Measurements from ENCODE around the gene CNGB1. TPM values are rescaled to one million over a fixed set of nuclear protein-coding genes. Genes with fewer than 3 reads are reported as not detected.
"Not testable (repeated sequence)": the region's sequence is repeated elsewhere in the genome, so short reads cannot be mapped to it uniquely, and the experiment has no call there.

Gene CNGB1
- total and polyA plus RNA-seq, 7 experiments from 2014 or later, result not detected

DNA sequence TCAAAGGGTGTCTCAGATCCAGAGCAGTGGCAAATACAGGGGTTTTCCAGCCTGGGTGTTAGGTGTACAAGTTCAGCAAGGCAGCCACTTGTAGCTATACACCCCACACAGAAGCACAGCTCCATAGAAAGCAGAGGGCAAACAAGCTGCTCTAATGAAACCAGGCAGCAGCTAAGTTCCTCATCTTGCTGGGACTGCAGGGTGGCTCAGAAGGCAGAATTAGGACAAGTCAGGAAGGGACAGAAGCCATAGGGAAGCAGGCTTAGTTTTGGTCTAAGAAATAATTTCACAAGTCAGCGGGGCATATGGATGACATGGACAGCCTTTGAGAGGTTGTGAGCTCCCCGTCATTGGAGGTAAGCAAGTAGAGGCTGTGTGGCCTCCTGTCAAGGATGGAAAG lies 23.7 kb downstream of the CNGB1 start:
- ChIA-PET POLR2A (no interaction called here), CTCF (no interaction called here)
- ATAC-seq (no peak), DNase-seq (no peak)
- Histone ChIP-seq H3K36me3 (ENCODE audit: control insufficient read depth in 2 of 3, insufficient read depth in 3 of 3, low read length in 3 of 3) (no peaks in the 10 kb centered on the region), H3K27ac (ENCODE audit: low read depth, low read length) (no peak overlapping the region), H3K4me3 (ENCODE audit: low read length) (no peak overlapping the region), H3K4me1 (ENCODE audit: control insufficient read depth in 2 of 2, insufficient read depth in 2 of 2, low read length in 2 of 2) (no peaks in the 10 kb centered on the region), H3K27me3 (ENCODE audit: control insufficient read depth in 2 of 2, insufficient read depth in 2 of 2, low read length in 2 of 2) (no peaks in the 10 kb centered on the region), H3K9me3 (ENCODE audit: control insufficient read depth in 2 of 3, low read length in 3 of 3) (no peaks in the 10 kb centered on the region)
- Mint-ChIP-seq H3K9me3 (peaks cover 0 to 3% (median 0%) of the 10 kb centered on the region in 11 donors), H3K27me3 (peaks cover 0 to 7% (median 0%) of the 10 kb centered on the region in 5 donors), H3K36me3 (no peaks in the 10 kb centered on the region), H3K4me1 (peaks cover 0 to under 1% (median 0%) of the 10 kb centered on the region in 7 donors), H3K4me3 (no peak overlapping the region), H3K27ac (no peak overlapping the region)
- intact Hi-C loops (cut with micrococcal nuclease), result no loop called here

DNA sequence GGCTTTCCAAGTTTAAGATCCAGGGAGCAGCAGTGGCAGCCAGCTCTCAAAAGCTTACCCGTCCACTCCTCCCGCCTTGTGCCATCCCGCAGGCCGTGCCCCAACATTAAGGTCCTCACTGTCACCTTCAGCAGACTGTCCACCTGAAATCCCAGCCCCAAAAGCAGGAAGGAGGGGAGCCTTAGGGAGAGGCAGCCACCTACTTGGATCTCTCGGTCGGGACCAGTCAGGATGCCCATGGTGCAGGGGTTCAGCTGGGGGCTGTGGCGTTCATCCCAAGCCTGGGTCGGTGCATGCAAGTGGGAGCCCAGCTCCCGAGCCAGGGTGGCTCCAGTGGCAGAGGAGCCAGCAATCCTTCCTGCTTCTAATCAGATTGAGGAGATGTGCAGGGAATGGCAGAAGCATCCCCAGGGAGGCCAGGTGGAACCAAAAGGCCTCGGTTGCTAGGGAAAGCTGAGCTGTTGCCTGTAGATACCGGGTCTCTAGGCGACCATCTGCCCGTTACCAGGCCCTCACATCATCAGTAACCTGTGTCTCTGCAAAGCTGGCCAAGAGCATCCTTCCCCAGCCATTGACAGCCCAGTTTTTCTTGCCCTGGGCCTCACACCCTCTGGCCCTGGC lies 24.6 kb downstream of the CNGB1 start:
- Histone ChIP-seq H3K9me3 (ENCODE audit: control insufficient read depth in 2 of 3, low read length in 3 of 3) (no peaks in the 10 kb centered on the region), H3K27ac (ENCODE audit: low read depth, low read length) (no peak overlapping the region), H3K36me3 (ENCODE audit: control insufficient read depth in 2 of 3, insufficient read depth in 3 of 3, low read length in 3 of 3) (no peaks in the 10 kb centered on the region), H3K4me3 (ENCODE audit: low read length) (no peak overlapping the region), H3K27me3 (ENCODE audit: control insufficient read depth in 2 of 2, insufficient read depth in 2 of 2, low read length in 2 of 2) (no peaks in the 10 kb centered on the region), H3K4me1 (ENCODE audit: control insufficient read depth in 2 of 2, insufficient read depth in 2 of 2, low read length in 2 of 2) (no peaks in the 10 kb centered on the region)
- ChIA-PET CTCF (no interaction called here), POLR2A (no interaction called here)
- H3K4me1 Mint-ChIP-seq, result no peaks in the 10 kb centered on the region
- intact Hi-C loops (cut with micrococcal nuclease), result no loop called here
- DNase-seq (no peak), ATAC-seq (no peak)
- peaks cover 0 to 3% (median 0%) of the 10 kb centered on the region in 11 donors for H3K9me3 Mint-ChIP-seq
- H3K27ac Mint-ChIP-seq, result no peak overlapping the region
- H3K4me3 Mint-ChIP-seq, result no peak overlapping the region
- H3K36me3 Mint-ChIP-seq, result no peaks in the 10 kb centered on the region
- H3K27me3 Mint-ChIP-seq, result peaks cover 0 to 13% (median 0%) of the 10 kb centered on the region in 5 donors

DNA sequence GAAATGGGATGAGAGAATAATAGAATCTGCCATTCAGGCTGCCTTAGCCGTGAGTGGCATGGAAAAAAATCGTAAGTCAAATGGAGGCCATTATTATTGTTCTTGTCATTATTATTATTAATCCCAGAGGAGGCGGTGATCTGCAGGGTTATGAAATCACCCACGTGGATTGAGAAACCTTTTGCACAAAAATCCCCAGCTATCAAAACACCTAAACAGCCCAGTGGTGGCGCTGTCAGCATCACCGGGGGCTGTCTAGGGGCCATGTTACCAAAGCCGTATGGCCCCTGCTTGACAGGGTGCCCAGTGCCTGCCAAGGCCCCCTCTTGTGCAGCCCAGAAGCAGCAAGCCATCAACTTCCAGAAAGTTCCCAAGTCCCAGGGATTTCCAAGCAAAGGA lies 25.2 kb downstream of the CNGB1 start:
- Mint-ChIP-seq H3K4me3 (no peak overlapping the region), H3K27ac (no peak overlapping the region), H3K9me3 (peaks cover 0 to 3% (median 0%) of the 10 kb centered on the region in 11 donors), H3K4me1 (no peaks in the 10 kb centered on the region), H3K27me3 (peaks cover 0 to 13% (median 0%) of the 10 kb centered on the region in 5 donors), H3K36me3 (no peaks in the 10 kb centered on the region)
- intact Hi-C loops (cut with micrococcal nuclease), result no loop called here
- Histone ChIP-seq H3K4me3 (ENCODE audit: low read length) (no peak overlapping the region), H3K4me1 (ENCODE audit: control insufficient read depth in 2 of 2, insufficient read depth in 2 of 2, low read length in 2 of 2) (no peaks in the 10 kb centered on the region), H3K27me3 (ENCODE audit: control insufficient read depth in 2 of 2, insufficient read depth in 2 of 2, low read length in 2 of 2) (no peaks in the 10 kb centered on the region), H3K9me3 (ENCODE audit: control insufficient read depth in 2 of 3, low read length in 3 of 3) (no peaks in the 10 kb centered on the region), H3K27ac (ENCODE audit: low read depth, low read length) (no peak overlapping the region), H3K36me3 (ENCODE audit: control insufficient read depth in 2 of 3, insufficient read depth in 3 of 3, low read length in 3 of 3) (no peaks in the 10 kb centered on the region)
- ATAC-seq, result no peak
- ChIA-PET CTCF (no interaction called here), POLR2A (no interaction called here)
- no peak for DNase-seq

DNA sequence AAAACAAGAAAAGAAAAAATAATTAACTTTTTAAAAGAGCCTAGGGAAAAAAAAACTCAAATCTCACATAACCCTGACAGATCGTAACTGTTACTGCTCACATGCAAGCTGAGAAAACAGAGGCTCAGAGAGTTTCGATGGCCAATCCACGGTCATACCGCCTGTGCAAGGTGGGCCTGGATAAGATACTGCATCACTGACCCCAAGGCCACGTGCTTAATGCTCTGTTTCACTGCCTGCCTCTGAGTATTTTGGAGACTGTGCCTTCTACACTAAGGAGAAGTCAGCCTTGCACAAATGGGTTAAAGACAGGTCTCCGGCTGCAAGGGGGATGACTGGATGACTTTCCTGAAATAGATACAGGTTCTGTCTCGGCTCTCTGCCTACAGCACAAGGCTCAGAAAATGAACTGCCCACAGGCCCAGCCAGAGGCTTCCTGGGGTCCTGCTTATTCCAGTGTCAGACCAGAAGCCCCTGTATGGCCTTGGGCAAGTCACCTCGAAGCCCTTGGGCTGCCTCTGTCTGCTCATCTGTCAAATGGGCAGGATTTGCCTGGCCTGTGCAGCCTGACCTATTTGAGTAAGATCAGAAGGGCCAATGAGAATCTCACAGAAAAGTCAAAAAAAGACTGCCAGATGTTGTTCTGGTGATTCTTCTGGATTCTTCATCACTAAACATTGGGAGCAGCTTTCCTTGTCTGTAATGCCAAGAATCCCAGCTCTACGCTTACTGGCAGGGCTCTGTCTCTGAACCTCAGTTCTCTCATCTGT lies 25.8 kb downstream of the CNGB1 start:
- Histone ChIP-seq H3K27ac (ENCODE audit: low read depth, low read length) (no peak overlapping the region), H3K36me3 (ENCODE audit: control insufficient read depth in 2 of 3, insufficient read depth in 3 of 3, low read length in 3 of 3) (no peaks in the 10 kb centered on the region), H3K27me3 (ENCODE audit: control insufficient read depth in 2 of 2, insufficient read depth in 2 of 2, low read length in 2 of 2) (no peaks in the 10 kb centered on the region), H3K4me3 (ENCODE audit: low read length) (no peak overlapping the region), H3K9me3 (ENCODE audit: control insufficient read depth in 2 of 3, low read length in 3 of 3) (no peaks in the 10 kb centered on the region), H3K4me1 (ENCODE audit: control insufficient read depth in 2 of 2, insufficient read depth in 2 of 2, low read length in 2 of 2) (no peaks in the 10 kb centered on the region)
- H3K4me1 Mint-ChIP-seq, result no peaks in the 10 kb centered on the region
- ATAC-seq (no peak), DNase-seq (no peak)
- peaks cover 0 to 3% (median 0%) of the 10 kb centered on the region in 11 donors for H3K9me3 Mint-ChIP-seq
- no peak overlapping the region for H3K4me3 Mint-ChIP-seq
- intact Hi-C loops (cut with micrococcal nuclease), result no loop called here
- no peak overlapping the region for H3K27ac Mint-ChIP-seq
- POLR2A ChIA-PET, result no interaction called here
- CTCF ChIA-PET, result no interaction called here
- H3K27me3 Mint-ChIP-seq, result peaks cover 0 to 16% (median 0%) of the 10 kb centered on the region in 5 donors
- H3K36me3 Mint-ChIP-seq, result no peaks in the 10 kb centered on the region

DNA sequence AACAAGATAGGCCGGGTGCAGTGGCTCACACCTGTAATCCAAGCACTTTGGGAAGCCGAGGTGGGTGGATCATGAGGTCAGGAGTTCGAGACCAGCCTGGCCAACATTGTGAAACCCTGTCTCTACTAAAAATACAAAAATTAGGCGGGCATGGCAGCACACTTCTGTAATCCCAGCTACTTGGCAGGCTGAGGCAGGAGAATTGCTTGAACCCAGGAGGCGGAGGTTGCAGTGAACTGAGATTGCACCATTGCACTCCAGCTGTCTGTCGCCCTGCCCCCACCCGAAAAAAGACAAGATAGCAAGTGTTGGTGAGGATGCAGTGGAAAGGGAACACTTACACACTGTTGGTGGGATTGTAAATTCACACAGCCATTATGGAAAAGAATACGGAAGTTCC lies 27.5 kb downstream of the CNGB1 start:
- DNase-seq, CTCF ChIA-PET: not testable (repeated sequence)

DNA sequence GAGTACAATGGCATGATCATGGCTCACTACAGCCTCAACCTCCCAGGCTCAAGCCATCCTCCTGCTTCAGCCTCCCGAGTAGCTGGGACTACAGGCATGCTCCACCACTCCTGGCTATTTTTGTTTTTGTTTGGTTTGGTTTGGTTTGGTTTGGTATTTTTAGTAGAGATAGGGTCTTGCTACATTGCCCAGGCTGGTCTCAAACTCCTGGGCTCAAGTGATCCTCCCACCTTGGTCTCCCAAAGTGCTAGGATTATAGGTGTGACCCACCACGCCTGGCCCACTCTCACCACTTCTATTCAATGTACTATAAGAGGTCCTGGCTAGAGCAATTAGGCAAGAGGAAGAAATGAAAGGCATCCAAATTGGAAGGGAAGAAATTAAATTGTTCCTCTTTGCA lies 29.0 kb downstream of the CNGB1 start:
- H3K36me3 ChIP-seq (ENCODE audit: control insufficient read depth in 2 of 3, insufficient read depth in 3 of 3, low read length in 3 of 3); H3K27me3 ChIP-seq (ENCODE audit: control insufficient read depth in 2 of 2, insufficient read depth in 2 of 2, low read length in 2 of 2); H3K9me3 ChIP-seq (ENCODE audit: control insufficient read depth in 2 of 3, low read length in 3 of 3); H3K27ac Mint-ChIP-seq; H3K4me1 Mint-ChIP-seq; H3K36me3 Mint-ChIP-seq; H3K4me1 ChIP-seq (ENCODE audit: control insufficient read depth in 2 of 2, insufficient read depth in 2 of 2, low read length in 2 of 2); H3K27ac ChIP-seq (ENCODE audit: low read depth, low read length); DNase-seq; intact Hi-C loops (cut with micrococcal nuclease); H3K4me3 ChIP-seq (ENCODE audit: low read length); H3K9me3 Mint-ChIP-seq; H3K4me3 Mint-ChIP-seq; ATAC-seq; POLR2A ChIA-PET: not testable (repeated sequence)
- H3K27me3 Mint-ChIP-seq, result peaks cover 0 to 16% (median 0%) of the 10 kb centered on the region in 5 donors
- CTCF ChIA-PET, result interaction anchor here (0.7 kb wide), 1 partner anchor 51 kb away, joined by 5 read pairs; no protein-coding TSS in a partner anchor

More for the DNA sequence above, 27.5 kb downstream of the CNGB1 start:
- ATAC-seq; H3K27me3 ChIP-seq (ENCODE audit: control insufficient read depth in 2 of 2, insufficient read depth in 2 of 2, low read length in 2 of 2); H3K27ac Mint-ChIP-seq; H3K4me1 Mint-ChIP-seq; H3K4me1 ChIP-seq (ENCODE audit: control insufficient read depth in 2 of 2, insufficient read depth in 2 of 2, low read length in 2 of 2); H3K4me3 ChIP-seq (ENCODE audit: low read length); H3K4me3 Mint-ChIP-seq; H3K27ac ChIP-seq (ENCODE audit: low read depth, low read length); intact Hi-C loops (cut with micrococcal nuclease); H3K36me3 ChIP-seq (ENCODE audit: control insufficient read depth in 2 of 3, insufficient read depth in 3 of 3, low read length in 3 of 3); H3K9me3 ChIP-seq (ENCODE audit: control insufficient read depth in 2 of 3, low read length in 3 of 3); H3K9me3 Mint-ChIP-seq; H3K36me3 Mint-ChIP-seq: not testable (repeated sequence)
- H3K27me3 Mint-ChIP-seq, result peaks cover 0 to 16% (median 0%) of the 10 kb centered on the region in 5 donors
- POLR2A ChIA-PET, result interaction anchor here (1.3 kb wide), 1 partner anchor 58 kb away, joined by 5 read pairs; the partner anchor contains the start of gene USB1

All from naive thymus-derived CD4-positive, alpha-beta T cell (primary cell).